ENCODE results near the gene KCNJ6. TPM values are rescaled to one million over a fixed set of nuclear protein-coding genes. Genes with fewer than 3 reads are reported as not detected.

KCNJ6 gene
- total RNA-seq, 1 donor from 2014 or later, result 0.33 TPM

GRCh38 chr21:37828556-37828955 is 87.7 kb downstream of the KCNJ6 start:
- no peaks in the 10 kb centered on the region for H3K27me3 ChIP-seq (ENCODE audit: control insufficient read depth, insufficient read depth, low read length)
- H3K36me3 ChIP-seq (ENCODE audit: control insufficient read depth, insufficient read depth, low read length), result no peaks in the 10 kb centered on the region
- no peak for DNase-seq (ENCODE audit: low read depth)
- no peak for TF ChIP-seq CTCF (IDR thresholded peaks at IDR 0.05; ENCODE audit: insufficient read depth, low read length, poor library complexity, severe bottlenecking)
- H3K4me3 ChIP-seq (ENCODE audit: low read depth, low read length), result no peak overlapping the region

DNA sequence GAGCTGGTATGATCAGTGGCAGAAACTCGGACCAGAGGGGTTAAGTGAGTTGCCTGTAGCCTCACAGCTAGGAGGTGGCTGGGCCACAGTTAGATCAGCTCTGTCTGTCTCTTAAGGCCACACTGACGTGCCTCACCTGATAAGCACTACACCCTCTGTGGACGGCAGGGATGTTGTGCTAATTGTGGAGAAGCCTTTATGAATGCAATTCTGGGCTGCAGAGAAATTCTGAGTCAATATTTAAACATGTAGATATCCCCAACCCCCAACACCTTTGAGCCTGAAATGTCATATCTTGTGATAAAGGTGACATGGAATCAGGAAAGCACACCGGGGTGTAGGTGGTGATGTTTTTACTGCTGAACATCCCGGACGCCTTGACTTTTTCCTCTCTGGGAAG is 88.3 kb downstream of the KCNJ6 start:
- no peaks in the 10 kb centered on the region for H3K36me3 ChIP-seq (ENCODE audit: control insufficient read depth, insufficient read depth, low read length)
- DNase-seq (ENCODE audit: low read depth), result no peak
- H3K27me3 ChIP-seq (ENCODE audit: control insufficient read depth, insufficient read depth, low read length), result no peaks in the 10 kb centered on the region
- no peak for TF ChIP-seq CTCF (IDR thresholded peaks at IDR 0.05; ENCODE audit: insufficient read depth, low read length, poor library complexity, severe bottlenecking)
- no peak overlapping the region for H3K4me3 ChIP-seq (ENCODE audit: low read depth, low read length)

DNA sequence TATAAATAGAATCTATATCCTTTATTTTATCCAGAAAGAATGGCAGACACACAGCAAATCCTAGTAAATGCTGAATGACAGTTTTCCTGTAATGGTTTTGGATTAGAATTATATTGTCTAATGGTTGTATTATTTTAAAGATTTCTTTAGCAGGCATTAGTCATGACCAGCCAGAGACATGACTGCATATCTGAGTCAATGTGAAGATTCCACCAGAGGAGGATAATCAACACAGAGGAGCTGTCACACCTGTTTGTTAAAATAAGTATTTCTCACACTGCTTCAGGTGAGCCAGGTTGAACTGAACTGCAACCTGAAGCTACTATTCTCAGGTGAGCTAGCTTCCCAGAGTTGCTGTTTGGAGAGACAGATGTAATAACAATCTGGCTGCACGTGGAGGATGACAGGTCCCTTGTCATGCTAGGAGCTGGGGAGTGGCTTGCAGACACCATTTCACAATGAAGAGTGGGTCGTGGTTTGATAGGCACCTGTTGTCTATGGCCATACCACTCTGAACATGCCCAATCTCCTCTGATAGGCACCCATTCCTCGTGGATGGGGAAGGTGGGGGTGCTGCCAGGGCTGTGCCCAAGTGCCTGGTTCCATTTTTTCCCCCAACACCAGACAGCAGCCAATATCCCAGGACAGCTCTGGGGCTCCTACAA is 94.3 kb downstream of the KCNJ6 start:
- no peak for DNase-seq (ENCODE audit: low read depth)
- no peak overlapping the region for H3K4me3 ChIP-seq (ENCODE audit: low read depth, low read length)
- H3K36me3 ChIP-seq (ENCODE audit: control insufficient read depth, insufficient read depth, low read length), result no peaks in the 10 kb centered on the region
- no peak for TF ChIP-seq CTCF (IDR thresholded peaks at IDR 0.05; ENCODE audit: insufficient read depth, low read length, poor library complexity, severe bottlenecking)
- no peaks in the 10 kb centered on the region for H3K27me3 ChIP-seq (ENCODE audit: control insufficient read depth, insufficient read depth, low read length)

- TF ChIP-seq CTCF (IDR thresholded peaks at IDR 0.05; ENCODE audit: insufficient read depth, low read length, poor library complexity, severe bottlenecking), result no peak
- no peak overlapping the region for H3K4me3 ChIP-seq (ENCODE audit: low read depth, low read length)
- no peaks in the 10 kb centered on the region for H3K36me3 ChIP-seq (ENCODE audit: control insufficient read depth, insufficient read depth, low read length)
- no peaks in the 10 kb centered on the region for H3K27me3 ChIP-seq (ENCODE audit: control insufficient read depth, insufficient read depth, low read length)
- no peak for DNase-seq (ENCODE audit: low read depth)
These were observed 95.2 kb downstream of the KCNJ6 start for GRCh38 chr21:37821092-37821491.

- Histone ChIP-seq H3K27me3 (ENCODE audit: control insufficient read depth, insufficient read depth, low read length) (no peaks in the 10 kb centered on the region), H3K4me3 (ENCODE audit: low read depth, low read length) (no peak overlapping the region), H3K36me3 (ENCODE audit: control insufficient read depth, insufficient read depth, low read length) (no peaks in the 10 kb centered on the region)
- TF ChIP-seq CTCF (IDR thresholded peaks at IDR 0.05; ENCODE audit: insufficient read depth, low read length, poor library complexity, severe bottlenecking), result no peak
- no peak for DNase-seq (ENCODE audit: low read depth)
These were observed 96.9 kb downstream of the KCNJ6 start for GRCh38 chr21:37819372-37819771.

DNA sequence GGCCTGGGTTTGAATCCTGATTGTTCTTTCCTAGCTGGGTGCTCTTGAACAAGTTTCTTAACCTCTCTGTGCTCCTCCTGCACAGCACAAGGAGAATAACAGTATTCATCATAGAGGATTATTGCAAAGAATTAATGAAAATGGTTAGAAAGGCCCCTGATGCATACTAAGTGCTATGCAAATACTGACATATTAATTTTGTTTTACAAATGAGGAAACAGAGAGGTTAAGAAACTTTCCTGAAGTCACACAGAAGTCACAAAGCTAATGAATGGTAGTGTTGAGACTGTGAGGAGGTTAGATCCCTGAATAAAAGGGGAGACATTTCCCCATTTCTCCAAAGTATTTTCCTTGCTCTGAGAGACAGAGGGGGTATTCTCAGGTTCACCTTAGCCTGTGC is 99.0 kb downstream of the KCNJ6 start:
- Histone ChIP-seq H3K4me3 (ENCODE audit: low read depth, low read length) (no peak overlapping the region), H3K27me3 (ENCODE audit: control insufficient read depth, insufficient read depth, low read length) (no peaks in the 10 kb centered on the region), H3K36me3 (ENCODE audit: control insufficient read depth, insufficient read depth, low read length) (no peaks in the 10 kb centered on the region)
- TF ChIP-seq CTCF (IDR thresholded peaks at IDR 0.05; ENCODE audit: insufficient read depth, low read length, poor library complexity, severe bottlenecking), result no peak
- DNase-seq (ENCODE audit: low read depth), result no peak
